GM19035 (cell line): ENCODE results near the gene GK.
"Not testable (repeated sequence)": the region's sequence is repeated elsewhere in the genome, so short reads cannot be mapped to it uniquely, and the experiment has no call there.

ENCODE experiments used
- ATAC-seq: cut with Tn5 transposase; IDR thresholded peaks from one replicate; pipeline ENCODE4 v1.9.1; 2021; ENCODE audit not compliant: unreplicated experiment

The GK gene

GRCh38 chrX:30653415-30654131, at the start of gene GK:
Gene GK (plus strand): TSS chrX:30653423. CDS start chrX:30653538, 115 bp downstream.
- peak; percentile 12 for ATAC-seq

- ATAC-seq, result no peak
These were observed 46.1 kb upstream of the GK start for GRCh38 chrX:30607155-30607554.

GRCh38 chrX:30610026-30610425, 43.2 kb upstream of the GK start:
- ATAC-seq, result no peak

- ATAC-seq, result no peak
These were observed 41.0 kb upstream of the GK start for GRCh38 chrX:30612250-30612655.

- no peak for ATAC-seq
These were observed 39.5 kb upstream of the GK start for GRCh38 chrX:30613721-30614120.

GRCh38 chrX:30615229-30615628, 38.0 kb upstream of the GK start:
- no peak for ATAC-seq

- ATAC-seq, result no peak
These were observed 35.0 kb upstream of the GK start for GRCh38 chrX:30618160-30618765.

- ATAC-seq, result no peak
These were observed 33.1 kb upstream of the GK start for GRCh38 chrX:30620125-30620524.

GRCh38 chrX:30620980-30621618, 32.1 kb upstream of the GK start:
- no peak for ATAC-seq

GRCh38 chrX:30622361-30622760, 30.9 kb upstream of the GK start:
- no peak for ATAC-seq

GRCh38 chrX:30626402-30626801, 26.8 kb upstream of the GK start:
- ATAC-seq, result no peak

GRCh38 chrX:30627818-30628652, 25.2 kb upstream of the GK start:
- no peak for ATAC-seq

- ATAC-seq, result not testable (repeated sequence)
These were observed 19.2 kb upstream of the GK start for GRCh38 chrX:30634070-30634469.

- ATAC-seq, result no peak
These were observed 17.6 kb upstream of the GK start for GRCh38 chrX:30635630-30636029.

- ATAC-seq, result no peak
These were observed 15.1 kb upstream of the GK start for GRCh38 chrX:30637874-30638815.

- ATAC-seq, result not testable (repeated sequence)
These were observed 13.5 kb upstream of the GK start for GRCh38 chrX:30639702-30640101.

- ATAC-seq, result no peak
These were observed 10.6 kb upstream of the GK start for GRCh38 chrX:30642642-30643041.

- no peak for ATAC-seq
These were observed 9.9 kb upstream of the GK start for GRCh38 chrX:30643313-30643821.

- no peak for ATAC-seq
These were observed 3.4 kb upstream of the GK start for GRCh38 chrX:30649859-30650258.
